IgD-negative memory B cell (primary cell): ENCODE measurements around the gene MPG. TPM values are rescaled to one million over a fixed set of nuclear protein-coding genes. Genes with fewer than 3 reads are reported as not detected.
"Not testable (repeated sequence)": the region's sequence is repeated elsewhere in the genome, so short reads cannot be mapped to it uniquely, and the experiment has no call there.

Experiments
- H3K27ac Mint-ChIP-seq, 3 donors: one replicate each; pipeline ENCODE4 v1.8.0; 2020 to 2022; ENCODE audit warnings: mild to moderate bottlenecking in 3 of 3, mixed read lengths in 3 of 3, moderate library complexity in 1 of 3
- H3K27me3 Mint-ChIP-seq: one replicate; pipeline ENCODE4 v1.8.0; 2021; ENCODE audit warnings: mixed read lengths
- H3K36me3 Mint-ChIP-seq: one replicate; pipeline ENCODE4 v1.8.0; 2020; ENCODE audit warnings: mild to moderate bottlenecking, mixed read lengths
- H3K4me1 Mint-ChIP-seq, 3 donors: one replicate each; pipeline ENCODE4 v1.8.0; 2020 to 2022; ENCODE audit warnings: mixed read lengths in 3 of 3, mild to moderate bottlenecking in 1 of 3
- H3K4me3 Mint-ChIP-seq, 4 donors: one replicate each; pipeline ENCODE4 v1.8.0; 2020 to 2022; ENCODE audit warnings: mild to moderate bottlenecking in 4 of 4, mixed read lengths in 4 of 4, moderate library complexity in 3 of 4
- H3K9me3 Mint-ChIP-seq, 3 donors: one replicate each; pipeline ENCODE4 v1.8.0; 2020 to 2021; ENCODE audit warnings: mixed read lengths in 3 of 3, mild to moderate bottlenecking in 1 of 3
- polyA plus RNA-seq: library from polyadenylated mRNA; unstranded; fragments of 300-500 nt; fragmentation: Illumina TruSeq; gene quantifications from one replicate; pipeline ENCODE4 v1.2.3, GENCODE V29; 2021

The MPG gene
- polyA plus RNA-seq, 1 donor from 2014 or later = 87.6 TPM

- Mint-ChIP-seq H3K27me3 (no peaks in the 10 kb centered on the region), H3K9me3 (no peaks in the 10 kb centered on the region), H3K4me1 (peaks cover 32 to 41% (median 35%) of the 10 kb centered on the region in 3 donors), H3K4me3 (peak overlapping the region in 2 of 4 donors; percentile 23 to 56), H3K27ac (peak overlapping the region; percentile 15 to 88 (median 66)), H3K36me3 (no peaks in the 10 kb centered on the region)
Measured at GRCh38 chr16:42069-42457, 36.0 kb upstream of the MPG start.

GRCh38 chr16:42691-43090 is 35.3 kb upstream of the MPG start:
- no peaks in the 10 kb centered on the region for H3K9me3 Mint-ChIP-seq
- peak overlapping the region; percentile 41 to 88 (median 66) for H3K27ac Mint-ChIP-seq
- peaks cover 3% of the 10 kb centered on the region for H3K36me3 Mint-ChIP-seq
- peaks cover 26 to 36% (median 31%) of the 10 kb centered on the region in 3 donors for H3K4me1 Mint-ChIP-seq
- H3K27me3 Mint-ChIP-seq = no peaks in the 10 kb centered on the region
- peak overlapping the region in 1 of 4 donors; percentile 56 for H3K4me3 Mint-ChIP-seq

- Mint-ChIP-seq H3K27ac (peak overlapping the region in 1 of 3 donors; percentile 66), H3K4me3 (peak overlapping the region in 1 of 4 donors; percentile 57), H3K27me3 (no peaks in the 10 kb centered on the region), H3K36me3 (peaks cover 3% of the 10 kb centered on the region), H3K4me1 (peaks cover 21 to 34% (median 31%) of the 10 kb centered on the region in 3 donors), H3K9me3 (no peaks in the 10 kb centered on the region)
Measured at GRCh38 chr16:43294-43693, 34.7 kb upstream of the MPG start.

GRCh38 chr16:44655-45054 is 33.4 kb upstream of the MPG start:
- Mint-ChIP-seq H3K36me3 (peaks cover 3% of the 10 kb centered on the region), H3K27ac (peak overlapping the region in 1 of 3 donors; percentile 39), H3K4me3 (no peak overlapping the region), H3K9me3 (no peaks in the 10 kb centered on the region), H3K4me1 (peaks cover 10 to 21% (median 19%) of the 10 kb centered on the region in 3 donors), H3K27me3 (no peaks in the 10 kb centered on the region)

GRCh38 chr16:45454-45853 is 32.6 kb upstream of the MPG start:
- peaks cover 3% of the 10 kb centered on the region for H3K36me3 Mint-ChIP-seq
- H3K27me3 Mint-ChIP-seq = no peaks in the 10 kb centered on the region
- no peaks in the 10 kb centered on the region for H3K9me3 Mint-ChIP-seq
- H3K27ac Mint-ChIP-seq = peak overlapping the region in 1 of 3 donors; percentile 25
- H3K4me1 Mint-ChIP-seq = peaks cover 7 to 22% (median 16%) of the 10 kb centered on the region in 3 donors
- H3K4me3 Mint-ChIP-seq = no peak overlapping the region

GRCh38 chr16:46510-46909 is 31.5 kb upstream of the MPG start:
- H3K36me3 Mint-ChIP-seq, H3K27me3 Mint-ChIP-seq, H3K9me3 Mint-ChIP-seq, H3K4me3 Mint-ChIP-seq, H3K27ac Mint-ChIP-seq: not testable (repeated sequence)
- H3K4me1 Mint-ChIP-seq = peaks cover 12 to 29% (median 24%) of the 10 kb centered on the region in 3 donors

GRCh38 chr16:47234-47633 is 30.8 kb upstream of the MPG start:
- peaks cover 3% of the 10 kb centered on the region for H3K36me3 Mint-ChIP-seq
- H3K27ac Mint-ChIP-seq = no peak overlapping the region
- H3K4me3 Mint-ChIP-seq = peak overlapping the region in 1 of 4 donors; percentile 65

GRCh38 chr16:50769-51591 is 27.0 kb upstream of the MPG start:
- H3K27ac Mint-ChIP-seq = peak overlapping the region in 2 of 3 donors; percentile 71 to 77
- H3K4me1 Mint-ChIP-seq = peaks cover 18 to 25% (median 24%) of the 10 kb centered on the region in 3 donors
- H3K4me3 Mint-ChIP-seq = peak overlapping the region; percentile 25 to 99 (median 90)
- no peaks in the 10 kb centered on the region for H3K9me3 Mint-ChIP-seq
- H3K27me3 Mint-ChIP-seq = no peaks in the 10 kb centered on the region
- H3K36me3 Mint-ChIP-seq = peaks cover 3% of the 10 kb centered on the region

More at GRCh38 chr16:47234-47633, 30.8 kb upstream of the MPG start:
- H3K27me3 Mint-ChIP-seq = no peaks in the 10 kb centered on the region
- no peaks in the 10 kb centered on the region for H3K9me3 Mint-ChIP-seq
- H3K4me1 Mint-ChIP-seq = peaks cover 15 to 24% (median 23%) of the 10 kb centered on the region in 3 donors

GRCh38 chr16:53346-54236 is 24.4 kb upstream of the MPG start, which contains the start of the genes POLR3K and SNRNP25:
Gene POLR3K, minus strand, starts transcription at chr16:53608. Its CDS starts 22 bp downstream, at chr16:53586.
Gene SNRNP25, plus strand, starts transcription at chr16:53828. Its CDS starts 189 bp downstream, at chr16:54017.
- Mint-ChIP-seq H3K36me3 (no peaks in the 10 kb centered on the region), H3K9me3 (no peaks in the 10 kb centered on the region), H3K4me3 (peak within 1 kb of the TSS; percentile 96 to 99 (median 98)), H3K4me1 (peaks cover 18 to 29% (median 21%) of the 10 kb centered on the region in 3 donors), H3K27me3 (no peaks in the 10 kb centered on the region), H3K27ac (peak within 1 kb of the TSS; percentile 91 to 97 (median 94))

GRCh38 chr16:54237-54581 is 23.8 kb upstream of the MPG start:
- Mint-ChIP-seq H3K4me3 (peak overlapping the region; percentile 96 to 99 (median 98)), H3K27me3 (no peaks in the 10 kb centered on the region), H3K36me3 (no peaks in the 10 kb centered on the region), H3K27ac (peak overlapping the region; percentile 89 to 97 (median 94)), H3K9me3 (no peaks in the 10 kb centered on the region), H3K4me1 (peaks cover 18 to 29% (median 21%) of the 10 kb centered on the region in 3 donors)

GRCh38 chr16:55571-56136 is 22.4 kb upstream of the MPG start:
- H3K36me3 Mint-ChIP-seq = no peaks in the 10 kb centered on the region
- no peaks in the 10 kb centered on the region for H3K27me3 Mint-ChIP-seq
- peaks cover 18 to 24% (median 20%) of the 10 kb centered on the region in 3 donors for H3K4me1 Mint-ChIP-seq
- H3K9me3 Mint-ChIP-seq = no peaks in the 10 kb centered on the region
- peak overlapping the region in 3 of 4 donors; percentile 33 to 70 (median 37) for H3K4me3 Mint-ChIP-seq
- peak overlapping the region in 1 of 3 donors; percentile 47 for H3K27ac Mint-ChIP-seq

- H3K27me3 Mint-ChIP-seq = no peaks in the 10 kb centered on the region
- H3K4me3 Mint-ChIP-seq = peak overlapping the region in 3 of 4 donors; percentile 48 to 70 (median 49)
- H3K9me3 Mint-ChIP-seq = no peaks in the 10 kb centered on the region
- H3K4me1 Mint-ChIP-seq = peaks cover 14 to 18% (median 14%) of the 10 kb centered on the region in 3 donors
- no peak overlapping the region for H3K27ac Mint-ChIP-seq
- no peaks in the 10 kb centered on the region for H3K36me3 Mint-ChIP-seq
Measured at GRCh38 chr16:56231-56927, 21.6 kb upstream of the MPG start.

GRCh38 chr16:57711-58110 is 20.3 kb upstream of the MPG start:
- no peak overlapping the region for H3K4me3 Mint-ChIP-seq
- peaks cover 9 to 16% (median 9%) of the 10 kb centered on the region in 3 donors for H3K4me1 Mint-ChIP-seq
- H3K27me3 Mint-ChIP-seq = no peaks in the 10 kb centered on the region
- H3K27ac Mint-ChIP-seq = no peak overlapping the region
- H3K36me3 Mint-ChIP-seq = no peaks in the 10 kb centered on the region
- H3K9me3 Mint-ChIP-seq = no peaks in the 10 kb centered on the region
